Ishikawa (cell line): ENCODE results near the gene PLXNB3.

Experiments used
- EGR1 ChIP-seq: IDR thresholded peaks from 2 replicates; pipeline ENCODE4 v1.6.1; 2012
- EP300 ChIP-seq: IDR thresholded peaks from 2 replicates; pipeline ENCODE4 v1.6.1; 2012; ENCODE audit warnings: borderline replicate concordance
- FOXM1 ChIP-seq: IDR thresholded peaks from 2 replicates; pipeline ENCODE4 v1.6.1; 2012; ENCODE audit warnings: low read depth, borderline replicate concordance
- TEAD4 ChIP-seq: IDR thresholded peaks from 2 replicates; pipeline ENCODE4 v1.6.1; 2012
- TF ChIP-seq, protein P1 (sequence below): IDR thresholded peaks from 2 replicates; pipeline ENCODE4 v1.6.1; 2012

- TF ChIP-seq EGR1 (no peak), FOXM1 (no peak), TEAD4 (no peak), EP300 (no peak)
- TF ChIP-seq, protein P1, sequence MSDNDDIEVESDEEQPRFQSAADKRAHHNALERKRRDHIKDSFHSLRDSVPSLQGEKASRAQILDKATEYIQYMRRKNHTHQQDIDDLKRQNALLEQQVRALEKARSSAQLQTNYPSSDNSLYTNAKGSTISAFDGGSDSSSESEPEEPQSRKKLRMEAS: no peak
These were observed 4.5 kb downstream of the PLXNB3 start for GRCh38 chrX:153768311-153769157.
